HUES6 (cell line): ENCODE data around the gene NDUFS8.
A peak's percentile ranks its signal among the peaks of the same experiment; 100 is the strongest.

ENCODE experiments used
- H3K27ac ChIP-seq: 2 replicates; pipeline ENCODE4 v1.7.0; 2013; ENCODE audit warnings: low read depth, mild to moderate bottlenecking, low read length, inconsistent platforms
- H3K27me3 ChIP-seq: 2 replicates; pipeline ENCODE4 v1.6.1; 2013; ENCODE audit warnings: low read length; ENCODE audit not compliant: control insufficient read depth, insufficient read depth
- H3K36me3 ChIP-seq: 2 replicates; pipeline ENCODE4 v1.6.1; 2013; ENCODE audit warnings: low read length; ENCODE audit not compliant: control insufficient read depth, insufficient read depth
- H3K4me1 ChIP-seq: 2 replicates; pipeline ENCODE4 v1.6.1; 2013; ENCODE audit warnings: low read length; ENCODE audit not compliant: control insufficient read depth, insufficient read depth
- H3K4me3 ChIP-seq: 2 replicates; pipeline ENCODE4 v1.5.1; 2013; ENCODE audit warnings: low read depth, low read length
- H3K9ac ChIP-seq: one replicate; pipeline ENCODE4 v1.6.1; 2013; ENCODE audit warnings: mild to moderate bottlenecking, low read length
- H3K9me3 ChIP-seq: 2 replicates; pipeline ENCODE4 v1.6.1; 2013; ENCODE audit warnings: low read depth, low read length; ENCODE audit not compliant: control insufficient read depth, insufficient read depth

The NDUFS8 gene

GRCh38 chr11:68032997-68033707 lies 2.7 kb downstream of the NDUFS8 start:
- Histone ChIP-seq H3K9me3 (no peaks in the 10 kb centered on the region), H3K9ac (no peak overlapping the region), H3K36me3 (peaks cover 38% of the 10 kb centered on the region), H3K27me3 (no peaks in the 10 kb centered on the region), H3K4me1 (peaks cover 15% of the 10 kb centered on the region), H3K4me3 (no peak overlapping the region), H3K27ac (no peak overlapping the region)

GRCh38 chr11:68033708-68034045 lies 3.2 kb downstream of the NDUFS8 start:
- peaks cover 19% of the 10 kb centered on the region for H3K4me1 ChIP-seq

GRCh38 chr11:68035266-68035876 lies 4.9 kb downstream of the NDUFS8 start:
- Histone ChIP-seq H3K27ac (no peak overlapping the region), H3K9me3 (no peaks in the 10 kb centered on the region), H3K27me3 (no peaks in the 10 kb centered on the region), H3K4me1 (peaks cover 17% of the 10 kb centered on the region), H3K36me3 (peaks cover 38% of the 10 kb centered on the region), H3K9ac (no peak overlapping the region), H3K4me3 (no peak overlapping the region)

More at GRCh38 chr11:68033708-68034045, 3.2 kb downstream of the NDUFS8 start:
- Histone ChIP-seq H3K9me3 (no peaks in the 10 kb centered on the region), H3K4me3 (no peak overlapping the region), H3K36me3 (peaks cover 38% of the 10 kb centered on the region), H3K27me3 (no peaks in the 10 kb centered on the region), H3K27ac (no peak overlapping the region), H3K9ac (no peak overlapping the region)

GRCh38 chr11:68036141-68036716 lies 5.7 kb downstream of the NDUFS8 start:
- no peak overlapping the region for H3K27ac ChIP-seq
- H3K27me3 ChIP-seq: no peaks in the 10 kb centered on the region
- H3K9me3 ChIP-seq: no peaks in the 10 kb centered on the region
- H3K36me3 ChIP-seq: peaks cover 38% of the 10 kb centered on the region
- H3K4me1 ChIP-seq: peaks cover 24% of the 10 kb centered on the region
- no peak overlapping the region for H3K4me3 ChIP-seq
- no peak overlapping the region for H3K9ac ChIP-seq

- Histone ChIP-seq H3K4me3 (no peak overlapping the region), H3K27ac (no peak overlapping the region), H3K9me3 (no peaks in the 10 kb centered on the region), H3K36me3 (peaks cover 38% of the 10 kb centered on the region), H3K9ac (no peak overlapping the region), H3K4me1 (peaks cover 24% of the 10 kb centered on the region), H3K27me3 (no peaks in the 10 kb centered on the region)
These were observed 6.3 kb downstream of the NDUFS8 start for GRCh38 chr11:68036717-68037239.

DNA sequence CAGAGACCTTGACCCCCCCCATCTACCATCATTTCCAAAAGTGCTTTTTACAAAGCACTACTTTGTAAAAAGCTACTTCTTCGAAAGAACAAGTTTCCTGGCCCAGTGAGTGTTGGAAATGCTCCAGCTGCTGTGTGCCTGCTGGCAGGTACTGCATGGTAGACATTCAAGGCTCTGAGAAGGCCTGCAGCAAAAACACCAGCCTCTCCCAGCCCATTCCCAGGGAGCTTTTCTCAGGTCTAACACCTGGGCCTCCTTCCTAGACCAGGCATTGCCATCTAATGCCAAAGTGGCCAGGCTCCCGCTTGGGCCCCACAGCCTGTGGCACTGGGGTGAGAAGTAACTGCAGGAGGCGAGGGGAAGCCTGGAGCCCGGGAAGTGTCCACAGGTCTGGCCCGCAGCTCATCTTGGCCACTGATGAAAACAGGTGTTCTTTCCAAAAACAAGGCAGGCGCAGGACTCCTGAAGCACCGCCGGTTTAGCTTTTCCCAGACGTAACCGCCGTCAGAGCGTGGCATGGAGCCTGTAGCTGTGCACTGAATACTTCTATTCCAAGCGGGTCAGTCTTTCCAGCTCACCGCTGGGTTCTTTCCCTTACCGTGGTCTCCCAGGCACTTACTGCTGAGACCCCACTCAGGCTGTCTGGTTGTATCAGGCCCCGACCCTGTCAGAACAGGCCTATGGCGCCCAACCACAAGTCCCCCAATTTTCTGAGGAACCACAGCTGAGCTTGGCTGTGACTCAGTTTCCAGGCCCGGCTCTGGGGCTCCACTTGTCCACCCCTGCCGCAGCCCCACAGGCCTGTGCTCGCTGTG lies 7.1 kb downstream of the NDUFS8 start:
- Histone ChIP-seq H3K9ac (no peak overlapping the region), H3K4me3 (no peak overlapping the region), H3K36me3 (peaks cover 30% of the 10 kb centered on the region), H3K27me3 (no peaks in the 10 kb centered on the region), H3K27ac (no peak overlapping the region), H3K4me1 (peaks cover 24% of the 10 kb centered on the region), H3K9me3 (no peaks in the 10 kb centered on the region)

- Histone ChIP-seq H3K4me3 (peak overlapping the region; percentile 57), H3K4me1 (peaks cover 27% of the 10 kb centered on the region), H3K36me3 (peaks cover 23% of the 10 kb centered on the region), H3K9ac (peak overlapping the region; percentile 18), H3K27ac (peak overlapping the region; percentile 44; the same call in 1 of the 2 replicates), H3K9me3 (no peaks in the 10 kb centered on the region), H3K27me3 (no peaks in the 10 kb centered on the region)
These were observed 7.8 kb downstream of the NDUFS8 start for GRCh38 chr11:68038226-68038717.

- H3K9me3 ChIP-seq: no peaks in the 10 kb centered on the region
- peak within 1 kb of the TSS; percentile 44; the same call in 1 of the 2 replicates for H3K27ac ChIP-seq
- peak within 1 kb of the TSS; percentile 37 for H3K9ac ChIP-seq
- peaks cover 30% of the 10 kb centered on the region for H3K4me1 ChIP-seq
- peaks cover 16% of the 10 kb centered on the region for H3K36me3 ChIP-seq
- peak within 1 kb of the TSS; percentile 57 for H3K4me3 ChIP-seq
- no peaks in the 10 kb centered on the region for H3K27me3 ChIP-seq
These were observed 8.4 kb downstream of the NDUFS8 start, which contains the start of gene TCIRG1 for GRCh38 chr11:68038718-68039525. TCIRG1 (plus strand) TSS chr11:68039025; CDS start chr11:68041272, 2,247 bp downstream.

DNA sequence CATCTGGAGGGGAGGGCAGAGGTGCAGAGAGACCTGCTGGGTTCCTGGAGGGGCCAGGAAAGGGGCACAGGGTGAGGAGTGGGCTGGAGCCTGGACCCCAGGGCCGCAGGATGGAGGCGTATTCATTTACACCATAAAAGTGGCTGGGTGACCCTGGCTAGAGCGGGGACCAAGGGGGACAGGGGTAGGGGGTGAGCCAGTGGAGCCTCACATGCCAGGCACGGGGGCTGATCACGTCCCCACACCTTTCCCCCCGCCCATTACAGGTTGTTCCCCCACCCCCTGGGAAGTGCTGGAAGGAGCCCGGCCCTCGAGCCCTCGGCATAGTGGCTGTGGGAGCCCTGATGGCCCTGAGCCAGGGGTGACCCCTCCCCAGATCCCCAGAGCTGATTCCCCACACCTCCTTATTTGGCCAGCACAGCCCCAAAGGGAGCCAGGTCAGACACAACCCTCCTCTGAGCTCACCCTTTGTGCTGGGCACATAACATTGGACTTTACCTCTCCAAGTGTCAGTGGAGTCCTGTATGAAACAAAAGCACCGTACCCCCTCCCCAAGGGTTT lies 9.1 kb downstream of the NDUFS8 start:
- H3K9ac ChIP-seq: peak overlapping the region; percentile 37
- H3K36me3 ChIP-seq: 0 out of 2 replicates have a peak, but pooled peaks cover 10% of the 10 kb centered on the region
- H3K27ac ChIP-seq: no peak overlapping the region
- no peaks in the 10 kb centered on the region for H3K27me3 ChIP-seq
- peaks cover 34% of the 10 kb centered on the region for H3K4me1 ChIP-seq
- H3K4me3 ChIP-seq: peak overlapping the region; percentile 57
- no peaks in the 10 kb centered on the region for H3K9me3 ChIP-seq
